HG02610 (cell line): ENCODE results near the gene DEFB132.

Source experiments
- ATAC-seq: cut with Tn5 transposase; IDR thresholded peaks from one replicate; pipeline ENCODE4 v1.9.1; 2021; ENCODE audit warnings: mild to moderate bottlenecking, moderate library complexity; ENCODE audit not compliant: unreplicated experiment

The DEFB132 gene

GRCh38 chr20:295804-296203 is 38.3 kb downstream of the DEFB132 start:
- no peak for ATAC-seq

GRCh38 chr20:297098-297924 is 39.8 kb downstream of the DEFB132 start, which contains the start of gene ZCCHC3:
ZCCHC3 (plus strand) TSS chr20:297570; CDS start chr20:297587, 17 bp downstream.
- ATAC-seq, result peak; percentile 74

DNA sequence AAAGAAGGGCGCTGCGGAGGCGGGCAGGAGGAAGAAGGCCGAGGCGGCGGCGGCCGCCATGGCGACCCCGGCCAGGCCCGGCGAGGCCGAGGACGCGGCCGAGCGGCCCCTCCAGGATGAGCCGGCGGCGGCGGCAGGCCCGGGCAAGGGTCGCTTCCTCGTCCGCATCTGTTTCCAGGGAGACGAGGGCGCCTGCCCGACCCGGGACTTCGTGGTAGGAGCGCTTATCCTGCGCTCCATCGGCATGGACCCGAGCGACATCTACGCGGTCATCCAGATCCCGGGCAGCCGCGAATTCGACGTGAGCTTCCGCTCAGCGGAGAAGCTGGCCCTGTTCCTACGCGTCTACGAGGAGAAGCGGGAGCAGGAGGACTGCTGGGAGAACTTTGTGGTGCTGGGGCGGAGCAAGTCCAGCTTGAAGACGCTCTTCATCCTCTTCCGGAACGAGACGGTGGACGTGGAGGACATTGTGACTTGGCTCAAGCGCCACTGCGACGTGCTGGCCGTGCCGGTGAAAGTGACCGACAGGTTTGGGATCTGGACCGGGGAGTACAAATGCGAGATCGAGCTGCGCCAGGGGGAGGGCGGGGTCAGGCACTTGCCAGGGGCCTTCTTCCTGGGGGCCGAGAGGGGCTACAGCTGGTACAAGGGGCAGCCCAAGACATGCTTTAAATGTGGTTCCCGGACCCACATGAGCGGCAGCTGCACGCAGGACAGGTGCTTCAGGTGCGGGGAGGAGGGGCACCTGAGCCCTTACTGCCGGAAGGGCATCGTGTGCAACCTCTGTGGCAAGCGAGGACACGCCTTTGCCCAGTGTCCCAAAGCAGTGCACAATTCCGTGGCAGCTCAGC is 40.6 kb downstream of the DEFB132 start:
- ATAC-seq, result peak; percentile 26

- no peak for ATAC-seq
These were observed 41.4 kb downstream of the DEFB132 start for GRCh38 chr20:298776-299391.

DNA sequence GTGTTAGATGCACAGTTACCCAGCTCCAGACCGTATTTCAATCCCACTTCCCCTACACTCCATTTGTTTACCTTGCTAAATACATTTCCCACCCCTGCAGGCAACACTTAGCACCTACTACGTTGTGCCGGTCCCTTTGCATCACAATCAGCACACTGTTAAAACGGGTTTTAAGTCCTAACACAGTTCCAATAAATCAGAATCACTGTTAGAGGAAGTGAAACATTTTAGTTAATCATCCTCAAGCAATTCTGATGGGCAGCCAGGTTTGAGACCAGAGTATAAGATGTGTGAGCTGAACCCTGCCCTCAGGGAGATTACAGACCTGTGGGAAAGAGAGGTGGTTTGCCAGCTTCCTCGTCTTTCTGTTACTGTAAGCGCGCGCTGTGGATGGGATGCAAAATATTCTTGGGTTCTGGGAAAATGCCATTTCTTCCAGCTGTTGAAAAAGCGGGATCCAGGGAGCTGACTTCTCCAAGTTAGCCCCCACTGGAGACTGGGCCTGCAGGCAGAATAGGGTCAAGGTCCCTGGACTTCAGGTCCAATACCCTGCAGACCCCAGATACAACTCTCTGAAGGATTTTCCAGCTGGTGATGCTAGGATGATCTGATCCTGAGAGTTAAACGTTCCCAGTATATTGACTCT is 42.9 kb downstream of the DEFB132 start:
- no peak for ATAC-seq

DNA sequence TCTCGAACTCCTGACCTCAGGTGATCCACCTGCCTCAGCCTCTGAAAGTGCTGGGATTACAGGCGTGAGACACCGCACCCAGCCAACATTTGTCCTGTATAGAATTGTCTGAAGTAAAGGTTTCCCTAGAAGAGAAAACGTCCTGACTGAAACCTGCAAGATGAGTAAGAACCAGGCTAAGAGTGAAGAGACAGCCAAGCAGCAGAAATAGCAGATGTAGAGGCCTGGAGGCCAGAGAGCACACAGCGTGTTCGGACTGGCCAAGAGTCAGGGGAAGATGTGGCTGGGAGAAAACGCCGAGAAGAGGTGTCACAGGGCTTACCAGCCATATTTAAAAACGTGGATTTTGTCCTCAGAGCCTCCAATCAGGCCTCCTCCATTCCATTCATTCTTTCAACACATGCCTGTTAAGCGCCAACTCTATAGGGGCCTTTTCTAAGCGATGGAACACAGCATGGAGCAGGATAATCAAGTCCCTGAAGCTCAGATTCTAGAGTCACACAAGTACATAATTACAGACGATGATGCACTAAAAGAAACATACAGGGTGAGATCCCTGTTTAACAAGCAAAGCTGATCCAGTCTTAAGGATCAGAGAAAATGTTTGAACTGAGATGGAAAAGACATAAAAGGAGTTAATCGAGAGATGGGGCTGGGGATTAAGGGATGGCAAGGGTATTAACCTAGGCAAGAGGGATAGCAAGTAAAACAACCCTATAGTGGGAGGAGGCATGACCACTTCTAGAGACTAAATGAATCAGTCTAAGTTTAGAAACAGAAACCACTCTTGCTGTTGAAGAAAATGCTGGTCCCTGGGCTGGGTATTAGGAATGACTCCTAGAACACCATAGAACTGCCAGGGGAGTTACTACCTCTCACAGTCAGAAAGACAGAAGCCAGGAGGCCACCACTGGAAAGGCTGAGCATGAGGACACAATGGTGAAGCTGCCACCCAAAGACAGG is 44.6 kb downstream of the DEFB132 start:
- ATAC-seq, result no peak

DNA sequence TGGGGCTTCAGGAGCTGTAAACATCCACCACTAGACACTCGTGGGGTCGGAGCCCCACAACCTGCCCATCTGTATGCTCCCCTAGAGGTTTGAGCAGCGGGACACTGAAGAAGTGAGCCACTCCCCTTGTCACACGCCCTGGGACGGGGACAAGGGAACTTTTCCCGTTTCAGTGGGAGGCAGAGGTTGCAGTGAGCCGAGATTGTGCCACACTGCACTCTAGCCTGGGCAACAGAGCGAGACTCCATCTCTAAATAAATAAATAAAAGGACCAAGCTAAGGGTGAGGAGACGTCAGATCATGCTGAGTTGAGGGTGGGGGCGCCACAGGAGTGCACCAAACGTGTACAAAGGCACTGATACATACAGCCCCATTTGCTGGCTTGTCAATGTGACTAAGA is 48.2 kb downstream of the DEFB132 start:
- no peak for ATAC-seq

DNA sequence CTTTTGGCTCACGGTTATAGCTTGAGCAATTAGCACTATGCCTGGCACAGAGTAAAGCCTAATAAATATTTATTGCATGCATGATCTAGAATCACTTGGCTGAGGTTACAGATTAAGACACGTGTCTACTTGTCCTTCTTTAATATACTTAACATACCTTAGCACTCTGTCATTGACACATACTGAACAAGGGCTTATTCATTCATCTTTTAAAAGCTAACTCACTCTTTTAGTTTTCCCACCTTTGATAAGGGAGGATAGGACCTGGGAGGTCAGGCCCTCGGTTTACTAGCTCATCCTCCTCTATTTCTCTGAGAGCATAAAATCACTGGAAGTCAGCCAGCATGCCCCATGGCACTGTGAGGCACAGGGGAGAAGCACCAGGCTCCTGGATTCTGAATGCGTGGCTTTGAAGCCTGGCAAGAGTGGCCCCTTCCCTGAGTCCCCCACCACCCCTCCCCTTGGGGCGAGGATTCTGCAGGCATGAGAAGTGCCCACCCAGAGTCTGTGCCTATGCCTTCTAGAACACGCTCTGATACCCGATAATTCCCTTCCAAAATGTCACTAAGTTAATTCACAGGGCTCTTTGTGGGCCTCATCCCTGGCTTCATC is 51.0 kb downstream of the DEFB132 start:
- no peak for ATAC-seq

DNA sequence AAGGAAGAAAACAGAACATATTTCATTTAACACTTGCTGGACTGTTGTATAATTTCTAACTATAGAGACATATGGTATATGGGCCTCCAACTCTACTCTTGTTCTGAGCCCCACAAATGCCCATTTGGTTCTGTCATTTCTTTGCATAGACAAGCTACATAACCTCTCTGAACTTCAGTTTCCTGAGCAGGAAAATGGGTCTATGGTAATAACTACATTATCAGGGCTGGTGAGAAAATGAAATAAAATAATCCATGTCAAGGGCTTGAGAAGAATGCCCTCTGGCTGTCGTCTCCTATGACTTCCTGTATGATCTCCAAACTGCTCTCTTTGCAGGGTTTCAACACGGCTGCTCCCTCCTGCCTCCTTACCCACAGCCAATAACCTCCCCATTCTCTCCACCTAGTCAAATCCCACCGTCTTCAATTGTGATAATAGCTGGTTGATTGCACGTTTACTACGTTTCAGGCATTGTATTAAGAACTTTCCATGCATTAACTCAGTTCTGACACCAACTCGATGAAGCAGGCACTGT is 51.8 kb downstream of the DEFB132 start:
- ATAC-seq, result no peak

DNA sequence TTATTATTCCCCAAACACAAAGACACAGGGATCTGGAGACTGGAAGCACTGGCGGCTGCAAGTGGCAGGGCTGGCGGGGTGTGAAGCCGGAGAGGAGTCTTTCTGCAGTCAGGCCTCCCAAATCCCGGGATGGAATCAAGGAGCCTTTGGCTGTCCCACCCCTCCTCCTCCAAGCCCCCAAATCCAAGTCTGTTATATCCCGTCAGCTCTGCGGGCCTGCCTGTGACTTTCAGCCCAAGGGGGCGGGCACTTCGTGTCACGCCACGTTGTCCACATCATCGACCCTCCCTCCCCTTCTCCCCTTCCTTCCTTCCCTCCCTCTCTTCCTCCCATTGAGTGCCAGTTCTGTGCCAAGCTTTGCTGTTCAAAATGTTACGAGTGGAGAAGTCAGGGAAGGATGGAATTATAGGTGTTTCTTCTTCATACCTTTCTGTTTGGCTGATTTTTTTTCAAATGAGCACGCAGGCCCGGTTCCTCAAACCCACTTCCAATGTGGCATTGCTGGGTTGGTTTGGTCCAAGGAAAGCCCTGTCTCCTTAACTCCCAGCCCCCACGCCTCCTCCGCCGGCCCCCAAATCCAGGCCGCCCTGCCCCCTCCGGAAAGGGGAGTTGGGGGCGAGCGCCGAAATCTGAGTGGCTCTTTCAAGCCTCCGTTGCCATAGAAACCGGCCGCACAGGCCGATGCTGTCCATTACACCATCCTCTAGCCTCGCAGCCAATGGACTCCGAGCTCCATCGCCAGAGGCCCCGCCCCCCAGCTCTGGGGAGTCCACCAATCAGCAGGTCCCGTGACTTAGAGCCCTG is 52.5 kb downstream of the DEFB132 start:
- ATAC-seq, result peak; percentile 99

DNA sequence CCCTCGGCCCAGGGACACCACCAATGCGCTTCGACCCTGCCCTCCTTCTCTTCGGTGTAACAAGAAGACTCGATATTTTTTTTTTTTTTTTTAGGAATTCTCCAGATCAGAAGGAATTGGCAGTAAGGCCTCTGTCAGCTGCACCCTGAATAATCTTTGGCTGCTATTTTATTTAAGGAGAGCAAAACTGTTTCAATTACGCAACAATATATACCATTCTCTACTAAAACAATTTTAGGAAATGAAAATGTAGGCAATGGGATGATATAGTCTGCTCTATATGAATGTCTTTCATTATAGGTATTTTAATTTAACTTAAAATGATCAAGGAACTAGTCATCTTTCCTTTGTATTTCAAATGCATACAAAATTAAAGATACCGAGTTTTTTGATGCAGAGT is 53.1 kb downstream of the DEFB132 start:
- no peak for ATAC-seq
